ENCODE data around the gene TTC34.
"Not testable (repeated sequence)": the region's sequence is repeated elsewhere in the genome, so short reads cannot be mapped to it uniquely, and the experiment has no call there.

The TTC34 gene

GRCh38 chr1:2800664-2801045 is 838 bp downstream of the TTC34 start:
- no peak for TF ChIP-seq CTCF (IDR thresholded peaks at IDR 0.05; ENCODE audit: insufficient read depth, low read length, poor library complexity, severe bottlenecking)
- Histone ChIP-seq H3K27me3 (replicated peaks; ENCODE audit: control insufficient read depth, insufficient read depth, low read length) (no peaks in the 10 kb centered on the region), H3K4me3 (replicated peaks; ENCODE audit: low read depth, low read length) (no peak overlapping the region), H3K36me3 (ENCODE audit: control insufficient read depth, insufficient read depth, low read length) (no peaks in the 10 kb centered on the region)
- no peak for DNase-seq (ENCODE audit: extremely low read depth, insufficient read length)

- DNase-seq (ENCODE audit: extremely low read depth, insufficient read length), result no peak
- no peak for TF ChIP-seq CTCF (IDR thresholded peaks at IDR 0.05; ENCODE audit: insufficient read depth, low read length, poor library complexity, severe bottlenecking)
- H3K27me3 ChIP-seq (replicated peaks; ENCODE audit: control insufficient read depth, insufficient read depth, low read length), result no peaks in the 10 kb centered on the region
Observed at GRCh38 chr1:2799811-2800663, 1.5 kb downstream of the TTC34 start.

GRCh38 chr1:2798958-2799357 is 2.5 kb downstream of the TTC34 start:
- H3K4me3 ChIP-seq (replicated peaks; ENCODE audit: low read depth, low read length); H3K27me3 ChIP-seq (replicated peaks; ENCODE audit: control insufficient read depth, insufficient read depth, low read length); DNase-seq (ENCODE audit: extremely low read depth, insufficient read length); H3K36me3 ChIP-seq (ENCODE audit: control insufficient read depth, insufficient read depth, low read length): not testable (repeated sequence)

More at GRCh38 chr1:2799811-2800663, 1.5 kb downstream of the TTC34 start:
- Histone ChIP-seq H3K36me3 (ENCODE audit: control insufficient read depth, insufficient read depth, low read length) (no peaks in the 10 kb centered on the region), H3K4me3 (replicated peaks; ENCODE audit: low read depth, low read length) (no peak overlapping the region)

GRCh38 chr1:2797741-2798016 is 3.8 kb downstream of the TTC34 start:
- Histone ChIP-seq H3K36me3 (ENCODE audit: control insufficient read depth, insufficient read depth, low read length) (no peaks in the 10 kb centered on the region), H3K27me3 (replicated peaks; ENCODE audit: control insufficient read depth, insufficient read depth, low read length) (no peaks in the 10 kb centered on the region), H3K4me3 (replicated peaks; ENCODE audit: low read depth, low read length) (no peak overlapping the region)
- no peak for TF ChIP-seq CTCF (IDR thresholded peaks at IDR 0.05; ENCODE audit: insufficient read depth, low read length, poor library complexity, severe bottlenecking)
- DNase-seq (ENCODE audit: extremely low read depth, insufficient read length), result no peak

- no peak for TF ChIP-seq CTCF (IDR thresholded peaks at IDR 0.05; ENCODE audit: insufficient read depth, low read length, poor library complexity, severe bottlenecking)
- DNase-seq (ENCODE audit: extremely low read depth, insufficient read length), result no peak
- no peaks in the 10 kb centered on the region for H3K36me3 ChIP-seq (ENCODE audit: control insufficient read depth, insufficient read depth, low read length)
- H3K27me3 ChIP-seq (replicated peaks; ENCODE audit: control insufficient read depth, insufficient read depth, low read length), result no peaks in the 10 kb centered on the region
- no peak overlapping the region for H3K4me3 ChIP-seq (replicated peaks; ENCODE audit: low read depth, low read length)
Observed at GRCh38 chr1:2796890-2797740, 4.4 kb downstream of the TTC34 start.

GRCh38 chr1:2795926-2796325 is 5.6 kb downstream of the TTC34 start:
- no peak for DNase-seq (ENCODE audit: extremely low read depth, insufficient read length)
- no peak overlapping the region for H3K4me3 ChIP-seq (replicated peaks; ENCODE audit: low read depth, low read length)
- TF ChIP-seq CTCF (IDR thresholded peaks at IDR 0.05; ENCODE audit: insufficient read depth, low read length, poor library complexity, severe bottlenecking), result no peak
- H3K27me3 ChIP-seq (replicated peaks; ENCODE audit: control insufficient read depth, insufficient read depth, low read length), result no peaks in the 10 kb centered on the region
- no peaks in the 10 kb centered on the region for H3K36me3 ChIP-seq (ENCODE audit: control insufficient read depth, insufficient read depth, low read length)

Measured in GM06990 (cell line).